ENCODE measurements around the gene MAML2.
"Not testable (repeated sequence)": the region's sequence is repeated elsewhere in the genome, so short reads cannot be mapped to it uniquely, and the experiment has no call there.

Gene MAML2

DNA sequence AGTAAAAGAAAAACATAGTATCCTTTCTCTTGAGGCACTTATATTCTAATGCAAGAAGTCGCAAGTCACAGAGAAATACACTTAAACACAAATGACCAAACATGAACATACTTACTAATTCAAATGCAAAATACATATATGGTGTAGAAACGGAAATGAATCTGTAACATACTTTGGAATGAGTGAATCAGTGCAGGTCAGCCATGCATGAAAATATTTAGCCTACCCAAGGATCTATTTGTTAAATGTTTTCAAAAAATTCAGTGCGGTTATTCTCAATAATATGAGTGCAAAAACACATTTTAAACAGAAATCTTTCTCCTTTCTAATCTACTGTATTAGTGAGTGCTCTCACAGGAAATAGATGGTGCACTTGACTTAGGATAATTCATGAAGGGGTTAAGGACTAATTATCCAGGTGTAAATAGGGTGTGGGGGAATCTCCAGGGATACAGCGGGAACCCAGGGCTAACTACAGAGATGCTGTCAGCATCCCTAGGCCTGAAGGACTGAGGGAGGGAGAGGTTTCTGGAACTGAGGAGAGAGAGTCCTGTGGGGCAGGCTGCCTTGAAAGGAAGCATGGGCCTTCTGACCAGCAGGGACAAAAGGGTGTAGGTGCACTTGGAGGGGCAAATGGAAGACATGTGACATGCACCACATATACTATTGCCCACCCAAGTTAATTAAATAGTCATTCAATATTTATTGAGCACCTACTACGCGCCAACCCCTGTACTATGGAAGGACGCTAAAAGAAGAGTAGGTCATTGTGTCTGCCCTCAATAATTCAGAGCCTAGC, 139.2 kb downstream of the MAML2 start:
- FAIRE-seq, result no peak

DNA sequence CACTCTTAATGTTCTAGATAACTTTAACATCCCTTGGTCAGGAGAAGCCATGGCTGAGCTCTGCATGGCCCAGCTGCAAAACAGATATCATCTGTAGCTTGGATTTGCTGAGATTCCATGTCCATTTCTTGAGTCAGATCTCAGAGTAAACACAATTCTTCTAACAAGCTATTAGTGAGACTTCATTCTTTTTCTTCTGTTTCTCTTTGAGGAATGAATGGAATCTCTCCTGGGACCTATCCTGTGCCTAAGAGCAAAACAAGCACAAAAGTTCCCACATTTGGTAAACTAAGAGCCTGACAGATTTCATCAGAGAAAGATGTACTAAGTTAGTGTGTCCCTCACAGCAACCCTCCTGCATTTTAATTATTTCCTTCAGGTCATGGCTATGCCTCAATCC, 142.8 kb downstream of the MAML2 start:
- FAIRE-seq, result no peak

DNA sequence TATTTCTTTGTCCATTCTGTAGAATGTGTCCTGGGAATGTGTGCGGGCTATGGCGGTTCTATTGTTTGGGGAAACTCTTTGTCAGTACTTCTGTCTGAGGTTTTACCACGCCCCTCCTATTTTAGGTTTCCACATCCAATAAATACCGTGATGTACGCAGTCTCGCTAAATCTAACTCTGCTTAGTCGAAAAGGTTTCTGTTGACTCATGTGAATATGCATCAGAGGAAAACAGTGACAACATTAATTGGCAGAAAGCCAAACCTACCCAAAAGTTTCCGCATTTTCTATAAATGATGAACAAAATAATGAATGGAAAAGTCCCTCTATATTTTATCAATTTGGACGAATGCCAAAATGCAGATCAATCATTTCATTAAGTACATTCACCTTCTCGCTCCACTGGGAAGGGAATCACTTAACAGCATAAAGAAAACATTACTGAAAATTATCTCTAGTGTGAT, 143.4 kb downstream of the MAML2 start:
- peak; percentile 51 for FAIRE-seq

DNA sequence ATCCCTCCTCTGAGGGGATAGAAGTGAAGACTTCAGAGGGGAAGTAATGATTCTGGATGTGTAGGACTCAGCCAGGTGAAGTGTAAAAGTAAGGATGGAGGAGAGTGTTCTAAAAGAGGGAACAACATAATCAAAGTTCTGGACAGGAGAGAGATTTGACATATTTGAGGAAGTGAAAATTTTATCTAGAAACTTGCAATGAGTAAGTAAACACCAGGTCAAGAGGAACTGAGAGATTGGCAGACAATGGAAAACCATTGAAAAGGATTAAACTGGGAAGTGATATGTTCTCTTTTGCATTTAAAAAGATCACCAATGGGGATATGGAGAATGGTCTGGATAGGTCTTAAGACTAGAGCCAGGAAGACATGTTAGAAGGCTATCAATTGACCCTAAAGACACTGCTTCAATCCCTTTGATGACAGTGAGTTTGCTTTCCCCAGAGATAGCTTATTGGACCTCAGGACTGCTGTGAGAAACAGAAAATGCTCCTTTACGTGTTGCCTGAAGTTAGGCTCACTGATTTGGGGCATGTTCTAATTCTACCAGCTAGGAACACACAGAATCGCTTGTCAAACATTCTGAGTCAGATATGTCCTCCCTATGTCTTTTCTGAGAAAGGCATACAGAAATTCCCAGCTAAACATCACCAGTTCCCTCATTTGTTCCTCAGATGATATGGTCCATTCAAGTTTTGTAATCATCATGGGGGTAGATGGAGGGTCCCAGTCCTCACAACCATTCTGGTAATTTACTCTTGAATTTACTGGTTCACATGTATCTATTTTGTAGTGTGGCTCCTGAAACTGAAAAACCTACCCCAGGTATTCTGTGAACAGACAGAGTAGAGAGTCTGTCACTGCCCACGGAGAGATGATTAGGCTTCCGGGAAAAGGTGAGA, 144.9 kb downstream of the MAML2 start:
- no peak for FAIRE-seq

DNA sequence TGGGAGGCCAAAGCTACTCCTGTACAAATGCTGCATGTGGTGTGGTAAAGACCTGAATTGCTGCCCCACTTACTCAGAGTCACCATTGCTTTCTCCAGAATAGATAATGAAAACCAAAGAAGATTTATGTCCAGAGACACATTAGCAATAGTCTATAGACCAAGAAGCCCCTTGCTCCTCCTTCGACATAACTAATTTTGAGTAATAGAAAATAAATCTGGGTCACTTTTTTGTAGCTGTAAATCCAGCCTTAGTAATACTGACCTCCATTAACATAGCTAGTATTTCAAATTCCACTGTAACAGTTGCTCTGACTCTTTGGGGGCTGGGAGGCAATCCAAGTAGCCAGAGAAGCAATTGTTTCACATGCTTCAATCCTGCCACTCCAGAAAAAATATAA, 145.9 kb downstream of the MAML2 start:
- FAIRE-seq, result no peak

DNA sequence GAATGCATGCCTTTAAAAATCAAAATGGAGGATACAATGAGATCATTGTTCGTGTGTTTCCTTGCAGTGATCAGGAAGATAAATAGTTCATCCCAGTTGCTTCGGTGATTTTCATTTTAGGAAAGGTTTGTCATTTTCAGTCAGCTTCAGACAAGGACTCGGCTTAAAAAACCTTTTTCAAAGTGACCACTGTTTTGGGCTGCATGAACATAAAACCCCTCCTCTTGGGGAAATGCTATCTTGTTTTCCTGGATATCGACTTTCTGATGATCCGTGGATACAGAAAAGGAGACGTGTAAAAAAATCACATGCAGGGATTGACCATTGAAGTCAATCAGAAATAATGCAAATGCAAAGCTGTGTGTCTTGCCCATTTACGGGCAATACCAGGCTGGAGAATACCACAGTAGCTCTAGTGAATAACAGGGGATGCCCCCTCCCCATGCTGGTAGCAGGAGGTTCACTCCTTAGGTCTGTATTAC, 146.8 kb downstream of the MAML2 start:
- no peak for FAIRE-seq

DNA sequence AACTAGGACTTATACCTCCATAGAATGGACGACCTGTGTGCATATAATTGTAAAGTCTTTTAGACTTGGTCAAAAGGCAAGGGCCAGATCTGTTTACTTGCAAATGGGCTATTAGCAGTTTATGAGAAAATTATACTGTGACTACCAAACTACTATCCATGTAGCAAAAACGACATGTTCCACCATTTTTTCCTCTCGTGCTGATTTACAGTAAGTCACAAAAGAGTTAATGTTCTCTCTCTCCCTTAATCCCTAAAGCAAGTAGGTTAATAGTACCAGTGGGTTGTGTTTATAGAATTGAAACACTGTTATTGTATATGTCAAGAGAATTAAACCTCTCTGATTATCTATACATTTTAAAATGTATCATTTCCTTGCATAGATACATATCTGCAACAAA, 147.3 kb downstream of the MAML2 start:
- peak; percentile 30 for FAIRE-seq

DNA sequence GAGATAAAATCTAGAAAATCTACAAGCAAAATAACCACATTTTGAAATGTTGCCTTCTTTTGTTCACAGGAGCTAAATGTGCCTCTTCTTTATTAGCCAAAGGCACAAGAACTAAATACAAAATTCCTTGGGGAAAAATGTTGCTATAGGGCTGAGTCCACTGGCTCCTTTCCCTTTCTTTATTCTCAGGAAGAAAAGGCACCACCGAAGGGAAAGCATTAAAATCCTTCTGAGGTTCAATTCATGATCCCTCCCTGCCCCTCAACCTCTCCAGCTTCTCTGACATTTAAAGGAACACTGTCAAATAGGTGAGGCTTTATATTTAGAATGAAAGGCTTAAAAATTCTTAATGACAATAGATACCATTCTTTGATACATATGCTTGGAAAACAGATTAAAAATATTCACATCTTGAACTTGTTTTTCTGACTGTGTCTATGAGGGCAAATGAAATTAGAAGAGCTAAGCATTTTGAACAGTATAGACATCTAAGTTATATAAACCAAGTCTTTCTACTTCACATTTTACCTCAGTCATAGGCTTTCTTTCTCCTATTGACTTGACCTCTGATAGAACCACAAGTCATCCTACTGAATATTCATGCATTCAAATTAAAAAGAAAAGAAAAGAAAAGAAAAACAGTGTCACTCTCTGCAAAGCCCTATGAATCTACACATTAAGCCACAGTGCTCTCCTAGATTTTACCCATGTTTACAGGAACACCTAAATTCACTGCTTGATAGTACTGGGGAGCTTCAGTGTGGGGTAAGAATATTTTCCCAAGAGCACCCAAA, 148.2 kb downstream of the MAML2 start:
- no peak for FAIRE-seq

DNA sequence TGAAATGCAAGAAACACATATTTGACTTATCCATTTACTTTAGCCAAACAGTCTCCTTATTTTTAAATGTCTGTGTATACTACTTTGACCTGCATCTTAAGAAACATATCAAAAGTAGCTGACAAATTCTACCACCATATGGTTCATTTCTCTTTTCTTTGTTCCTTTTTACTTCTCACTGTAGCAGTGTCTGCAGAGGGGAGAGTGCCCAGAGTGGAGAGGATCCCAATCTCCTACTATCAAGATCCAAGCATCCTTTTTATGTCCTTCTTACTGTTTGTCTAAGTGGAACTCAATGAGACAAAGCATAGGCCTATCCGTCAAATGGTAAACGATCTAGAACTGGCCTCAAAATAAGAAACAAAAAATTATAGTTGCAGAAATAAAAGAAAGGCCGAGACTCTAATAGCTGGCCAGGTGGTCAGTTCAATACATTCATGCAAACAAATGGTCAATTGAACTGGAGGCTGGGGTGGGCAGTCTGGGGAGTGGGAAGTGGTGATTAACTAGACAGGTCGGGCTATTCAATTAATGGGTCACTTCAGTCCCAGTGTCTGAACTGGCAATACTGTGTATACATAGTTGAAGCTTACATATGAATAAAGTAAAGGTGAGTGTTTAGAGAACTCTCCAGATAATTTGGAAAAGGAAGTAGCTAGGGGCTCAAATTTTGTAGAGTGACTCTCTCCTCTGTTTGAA, 149.1 kb downstream of the MAML2 start:
- FAIRE-seq, result no peak

DNA sequence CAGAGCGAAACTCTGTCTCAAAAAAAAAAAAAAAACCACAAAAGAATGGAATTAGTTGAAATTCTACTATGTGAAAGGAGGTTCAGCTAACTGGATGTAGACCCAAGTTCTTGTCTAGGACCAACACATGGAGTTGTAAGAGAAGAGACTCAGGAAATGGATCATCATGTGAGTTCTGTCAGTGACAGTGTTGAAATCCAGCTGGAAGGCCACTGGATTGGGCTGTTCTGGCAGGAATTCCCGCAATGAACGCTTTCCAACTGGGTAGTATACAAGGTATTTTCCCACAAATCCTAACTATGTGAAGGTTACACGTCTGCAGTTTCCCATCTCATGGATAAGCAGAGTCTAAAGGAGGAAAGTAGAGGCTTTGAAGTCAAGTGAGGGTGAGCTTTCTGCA, 151.2 kb downstream of the MAML2 start:
- no peak for FAIRE-seq

DNA sequence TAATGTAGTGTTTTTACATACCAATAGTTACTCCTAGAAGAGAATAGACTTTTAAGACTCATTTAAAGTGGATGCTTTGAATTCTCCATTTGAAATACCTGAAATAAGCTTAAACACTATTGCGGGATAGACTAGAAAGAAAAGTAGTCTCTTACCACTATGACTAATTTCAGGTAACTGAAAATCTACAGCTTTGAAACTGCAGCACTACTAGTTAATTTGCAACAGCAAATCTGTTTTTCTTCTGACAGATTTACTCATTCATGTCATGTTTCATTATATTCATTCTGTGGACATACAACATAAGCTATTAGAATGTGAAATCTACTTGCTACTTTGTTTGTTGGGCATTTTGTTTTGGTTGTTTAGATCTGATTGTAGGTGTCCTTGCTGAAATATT, 153.6 kb downstream of the MAML2 start:
- FAIRE-seq, result no peak

DNA sequence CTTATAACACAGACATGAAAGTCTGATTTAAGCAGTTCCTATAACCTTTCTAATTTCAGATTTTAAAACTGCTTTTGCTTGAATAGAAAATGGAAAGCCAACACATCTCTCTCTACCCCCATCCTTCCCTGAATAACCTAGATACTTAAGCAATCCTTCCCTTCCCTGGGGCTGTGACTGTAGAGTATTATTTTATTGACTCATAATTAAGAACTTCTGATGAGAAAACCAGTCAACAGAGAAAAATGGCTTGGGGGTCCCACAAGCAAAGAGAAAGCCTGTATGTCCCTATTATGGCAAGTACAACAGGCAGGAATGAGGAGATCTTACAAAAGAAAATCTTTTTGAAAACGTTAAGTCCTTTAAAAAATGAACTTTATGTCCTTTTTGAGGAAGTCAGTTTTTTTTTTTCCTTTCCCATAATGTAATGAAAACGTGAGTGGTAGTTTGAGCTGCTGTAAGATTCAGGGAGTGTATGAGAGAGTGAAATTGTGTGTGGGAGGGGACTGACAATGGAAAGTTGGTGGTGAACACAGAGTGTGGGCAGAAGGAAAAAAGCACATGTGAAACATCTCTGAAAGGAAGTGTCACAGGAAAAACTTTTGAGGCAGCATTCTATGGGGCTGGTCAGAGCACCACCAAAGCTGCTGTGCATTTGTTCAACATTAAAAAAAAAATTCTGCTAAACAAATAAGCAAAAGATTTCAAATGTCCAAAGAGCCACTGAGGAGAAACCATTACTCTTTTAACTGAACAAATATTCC, 154.6 kb downstream of the MAML2 start:
- no peak for FAIRE-seq

DNA sequence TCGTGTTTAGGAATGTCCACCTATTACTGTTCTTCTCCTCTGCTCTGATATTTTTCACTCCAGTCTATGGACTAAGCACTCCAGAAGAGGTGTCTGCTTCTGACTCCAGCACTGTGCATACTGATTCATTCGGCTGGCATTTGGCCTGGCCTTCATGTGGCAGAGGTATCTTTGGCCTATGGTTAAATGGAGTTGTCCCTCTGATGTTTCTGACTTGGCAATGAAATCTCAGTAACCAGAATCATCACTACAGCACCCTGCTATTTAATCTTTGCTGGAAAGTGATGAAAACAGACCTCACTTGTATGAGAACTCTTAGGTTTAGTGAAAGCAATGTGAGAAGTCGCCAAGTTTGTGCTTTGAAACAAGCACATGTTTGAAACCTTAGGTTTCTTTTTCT, 155.2 kb downstream of the MAML2 start:
- no peak for FAIRE-seq

DNA sequence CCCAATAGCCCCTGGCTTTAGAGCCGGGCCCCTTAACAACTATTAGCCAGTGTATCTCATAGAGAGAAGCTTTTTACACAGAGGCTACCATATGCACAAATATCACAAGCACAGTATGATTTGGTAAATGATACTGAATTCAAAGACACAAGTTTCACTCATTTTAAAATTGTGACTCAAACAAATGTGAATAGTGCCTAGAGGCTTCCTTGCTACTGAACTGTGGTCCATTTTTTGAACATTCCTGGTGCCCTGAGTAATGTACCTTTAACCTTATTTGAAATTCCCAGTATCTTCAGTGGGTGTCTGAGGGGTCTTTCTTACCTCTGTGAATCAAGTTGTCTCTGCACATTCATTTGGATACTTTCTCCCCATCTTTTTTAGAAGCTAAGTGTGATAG, 156.2 kb downstream of the MAML2 start:
- no peak for FAIRE-seq

DNA sequence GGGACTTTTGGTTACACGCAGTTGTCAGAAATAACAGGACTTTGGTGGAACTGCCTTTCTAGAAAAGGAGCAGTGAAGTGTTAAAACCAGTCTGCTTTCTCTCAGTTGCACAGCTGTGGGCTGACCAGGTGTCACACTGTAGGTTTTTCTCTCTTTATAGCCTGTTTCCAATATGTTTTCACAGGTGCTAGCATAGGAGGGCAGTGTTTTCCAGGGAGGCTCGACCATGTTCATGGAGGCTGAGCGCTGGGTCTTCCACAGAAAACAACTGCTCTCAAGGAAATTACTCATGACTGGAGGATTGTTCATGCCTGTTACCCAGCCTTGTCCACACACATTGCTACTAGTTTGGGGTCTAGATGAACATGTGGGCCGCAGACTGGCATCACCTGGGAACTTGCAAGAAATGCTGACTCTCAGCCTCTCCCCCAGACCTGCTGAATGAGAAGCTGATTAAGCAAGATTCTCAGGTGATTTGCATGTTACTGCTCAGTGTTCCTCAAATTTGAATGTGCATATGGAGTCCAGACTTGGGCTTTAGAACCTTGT, 157.7 kb downstream of the MAML2 start:
- FAIRE-seq, result no peak

DNA sequence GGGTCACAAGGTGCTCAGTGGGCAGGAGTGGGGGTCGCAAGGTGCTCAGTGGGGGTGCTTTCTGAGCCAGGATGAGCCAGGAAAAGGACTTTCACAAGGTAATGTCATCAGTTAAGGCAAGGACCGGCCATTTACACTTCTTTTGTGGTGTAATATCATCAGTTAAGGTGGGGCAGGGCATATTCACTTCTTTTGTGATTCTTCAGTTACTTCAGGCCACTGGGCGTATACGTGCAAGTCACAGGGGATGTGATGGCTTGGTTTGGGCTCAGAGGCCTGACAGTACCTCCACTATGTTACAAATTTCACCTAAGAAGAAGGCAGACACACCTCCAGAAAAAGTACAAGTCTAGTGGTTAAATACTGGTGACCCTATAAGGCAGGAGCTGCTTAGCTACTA, 162.1 kb downstream of the MAML2 start:
- not testable (repeated sequence) for FAIRE-seq

DNA sequence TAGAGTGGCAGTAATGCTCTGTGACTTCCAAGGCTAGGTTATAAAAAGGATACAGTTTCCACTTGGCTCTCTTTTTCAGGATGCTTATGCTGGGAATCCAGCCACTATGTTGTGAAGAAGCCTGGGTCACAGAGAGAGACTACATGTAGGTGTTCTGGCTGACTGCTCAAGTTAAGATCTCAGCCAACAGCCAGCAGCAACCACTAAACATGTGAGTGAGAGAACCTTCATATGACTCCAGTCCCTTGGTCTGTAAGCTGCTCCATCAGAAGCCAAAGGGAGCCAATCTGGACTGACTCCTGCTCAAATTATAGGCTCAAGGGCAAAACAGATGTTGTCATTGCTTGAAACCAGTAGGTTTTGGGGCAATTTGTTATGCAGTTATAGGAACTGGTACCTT, 162.7 kb downstream of the MAML2 start:
- FAIRE-seq, result no peak

DNA sequence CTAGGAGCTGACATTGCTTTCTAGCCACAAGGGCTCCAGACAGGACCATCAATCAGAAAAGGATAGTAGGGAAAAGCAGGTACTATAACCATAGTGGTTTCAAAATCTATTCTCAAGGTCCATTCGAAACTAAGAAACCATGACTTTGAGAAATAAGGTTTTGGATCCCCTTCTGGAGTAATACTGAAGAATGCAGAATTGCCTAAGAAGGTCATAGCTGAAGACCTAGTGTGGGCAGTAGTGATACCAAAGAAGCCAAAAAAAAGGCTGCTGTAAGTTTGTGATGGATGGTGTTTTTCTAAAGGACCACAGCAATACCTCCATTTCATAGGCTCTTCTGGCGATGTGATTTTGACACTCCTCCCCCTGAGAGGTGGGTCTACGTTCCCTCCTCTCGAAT, 163.1 kb downstream of the MAML2 start:
- FAIRE-seq, result no peak

DNA sequence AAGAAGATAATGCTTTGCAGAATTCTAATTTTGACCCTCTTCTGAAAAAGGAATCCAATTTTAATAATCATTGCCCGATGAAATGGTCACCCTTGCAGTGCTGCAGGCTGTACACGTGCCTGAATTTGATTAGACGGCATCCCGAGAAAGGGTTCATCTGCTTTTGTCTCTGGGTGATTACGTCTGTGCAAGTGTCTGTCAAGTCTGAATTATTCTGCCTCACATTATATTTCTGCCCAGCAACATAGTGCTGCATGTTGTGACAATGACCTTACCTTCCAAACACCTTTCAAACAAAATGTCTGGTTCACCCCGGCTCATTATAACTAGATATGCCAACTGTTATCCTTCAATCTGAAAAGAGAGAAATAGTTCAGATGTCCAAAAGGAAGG, 164.1 kb downstream of the MAML2 start:
- FAIRE-seq, result no peak

DNA sequence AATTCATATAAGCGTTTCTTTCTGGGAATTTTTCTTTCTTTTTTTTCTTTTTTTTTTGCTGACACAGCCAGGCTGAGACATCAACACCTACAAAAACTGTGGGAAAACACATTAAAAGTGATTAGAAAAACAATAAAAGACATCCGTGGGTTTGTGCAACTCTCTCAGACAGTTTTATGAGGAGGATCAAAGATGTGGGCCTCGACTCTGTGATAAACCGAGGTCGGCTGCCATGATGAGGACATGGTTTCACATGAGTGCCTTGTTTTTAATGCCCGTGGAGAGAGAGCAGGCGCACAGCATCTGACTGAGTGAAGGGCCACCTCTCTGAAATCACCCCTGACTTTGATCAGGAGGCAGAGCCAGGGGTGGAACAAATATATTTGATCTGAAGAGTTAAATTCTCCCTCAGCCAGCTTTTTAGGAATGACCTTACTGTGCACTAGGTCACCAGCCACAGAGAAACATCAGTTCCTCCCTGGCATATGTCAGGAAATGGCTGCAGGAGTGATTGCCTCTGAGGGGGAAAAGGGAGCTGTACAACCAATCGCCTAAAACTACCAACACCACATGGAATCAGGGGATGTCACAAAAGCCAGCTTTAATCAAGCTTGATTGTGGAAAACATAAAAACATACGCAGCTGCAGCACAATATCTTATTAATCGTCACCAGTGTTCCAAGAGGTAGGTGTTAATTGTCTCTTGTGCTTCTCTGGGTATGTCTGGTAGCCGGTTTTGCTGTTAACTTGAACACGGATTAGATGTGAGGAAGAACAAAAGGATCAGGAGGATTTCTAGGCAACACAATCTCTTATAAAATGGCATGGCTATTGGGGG, 164.7 kb downstream of the MAML2 start:
- FAIRE-seq, result no peak

All from islet of Langerhans (tissue), 1 donor.